AG04449 (cell line): ENCODE measurements around the gene PRDX2.
"Not testable (repeated sequence)": the region's sequence is repeated elsewhere in the genome, so short reads cannot be mapped to it uniquely, and the experiment has no call there.

Experiments used
- CTCF ChIA-PET: fragments of 350-600 bp; formaldehyde crosslinking; extraction: SDS; loops from one replicate; lab custom pipeline; 2021; ENCODE audit warnings: antibody characterized with exemption; lab: Yijun Ruan, JAX
- POLR2A ChIA-PET: fragments of 400-600, 350-600 bp; formaldehyde crosslinking; extraction: SDS; loops from one replicate; lab custom pipeline; 2020; ENCODE audit warnings: antibody characterized with exemption, inconsistent platforms; lab: Yijun Ruan, JAX
- DNase-seq: peaks from one replicate; pipeline ENCODE4 v3.0.0-alpha.2; 2010; ENCODE audit warnings: low read depth, low spot score
- H3K4me3 ChIP-seq: 2 replicates; pipeline ENCODE4 v1.5.1; 2011; ENCODE audit warnings: low read depth, mild to moderate bottlenecking, control low read depth, low read length
- TF ChIP-seq, protein P1 (sequence below): IDR thresholded peaks from one replicate; pipeline ENCODE4 v1.5.1; 2011; ENCODE audit warnings: mild to moderate bottlenecking, moderate library complexity, low read length, control low read depth, inconsistent platforms; ENCODE audit not compliant: insufficient read depth; ENCODE audit errors: missing control alignments

PRDX2 gene

DNA sequence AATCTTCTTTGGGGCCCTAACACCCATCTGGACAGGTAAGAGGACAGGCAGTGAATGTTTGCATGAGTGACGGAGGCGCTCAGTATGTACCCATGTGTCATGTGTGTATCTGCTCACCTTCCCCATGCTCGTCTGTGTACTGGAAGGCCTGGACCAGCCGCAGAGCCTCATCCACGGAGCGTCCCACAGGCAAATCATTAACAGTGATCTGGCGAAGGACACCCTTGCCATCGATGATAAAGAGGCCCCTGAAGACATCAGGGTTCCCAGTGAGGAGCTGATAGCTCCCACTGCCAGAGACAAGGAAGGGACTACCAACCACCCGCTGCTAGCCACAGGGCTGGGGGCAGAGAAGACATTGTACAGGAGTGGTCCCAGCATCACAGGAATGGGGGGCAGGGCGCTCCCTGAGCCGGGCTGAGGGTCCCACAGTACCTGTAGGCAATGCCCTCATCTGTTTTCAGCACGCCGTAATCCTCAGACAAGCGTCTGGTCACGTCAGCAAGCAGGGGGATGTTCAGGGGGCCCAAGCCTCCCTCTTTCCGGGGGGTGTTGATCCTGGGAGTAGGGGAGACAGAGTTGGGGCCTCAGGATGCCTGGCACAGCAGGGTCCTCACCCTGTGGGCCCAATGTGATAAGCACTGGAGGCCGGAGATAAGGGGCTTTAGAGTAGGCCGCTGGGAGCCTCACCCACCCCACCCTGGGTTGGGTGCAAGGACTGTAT lies 1.7 kb downstream of the PRDX2 start:
- TF ChIP-seq, protein P1, sequence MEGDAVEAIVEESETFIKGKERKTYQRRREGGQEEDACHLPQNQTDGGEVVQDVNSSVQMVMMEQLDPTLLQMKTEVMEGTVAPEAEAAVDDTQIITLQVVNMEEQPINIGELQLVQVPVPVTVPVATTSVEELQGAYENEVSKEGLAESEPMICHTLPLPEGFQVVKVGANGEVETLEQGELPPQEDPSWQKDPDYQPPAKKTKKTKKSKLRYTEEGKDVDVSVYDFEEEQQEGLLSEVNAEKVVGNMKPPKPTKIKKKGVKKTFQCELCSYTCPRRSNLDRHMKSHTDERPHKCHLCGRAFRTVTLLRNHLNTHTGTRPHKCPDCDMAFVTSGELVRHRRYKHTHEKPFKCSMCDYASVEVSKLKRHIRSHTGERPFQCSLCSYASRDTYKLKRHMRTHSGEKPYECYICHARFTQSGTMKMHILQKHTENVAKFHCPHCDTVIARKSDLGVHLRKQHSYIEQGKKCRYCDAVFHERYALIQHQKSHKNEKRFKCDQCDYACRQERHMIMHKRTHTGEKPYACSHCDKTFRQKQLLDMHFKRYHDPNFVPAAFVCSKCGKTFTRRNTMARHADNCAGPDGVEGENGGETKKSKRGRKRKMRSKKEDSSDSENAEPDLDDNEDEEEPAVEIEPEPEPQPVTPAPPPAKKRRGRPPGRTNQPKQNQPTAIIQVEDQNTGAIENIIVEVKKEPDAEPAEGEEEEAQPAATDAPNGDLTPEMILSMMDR, result no peak
- peak overlapping the region; percentile 0 for H3K4me3 ChIP-seq
- ChIA-PET POLR2A (no interaction called here), CTCF (interaction anchor here (0.7 to 18.0 kb wide), 5 partner anchors 34 to 83 kb away, joined by 3 to 1565 read pairs (median 8); partner anchors contain the start of genes BEST2 and HOOK2)
- DNase-seq, result no peak

GRCh38 chr19:12797607-12798006 lies 4.0 kb downstream of the PRDX2 start:
- CTCF ChIA-PET, result interaction anchor here (1.5 to 18.0 kb wide), 13 partner anchors 8 to 123 kb away, joined by 4 to 1565 read pairs (median 16); partner anchors contain the start of genes BEST2, HOOK2, RNASEH2A and TNPO2

GRCh38 chr19:12797141-12797587 lies 4.4 kb downstream of the PRDX2 start:
- CTCF ChIA-PET, result interaction anchor here (1.3 to 18.0 kb wide), 19 partner anchors 9 to 122 kb away, joined by 4 to 1565 read pairs (median 12); partner anchors contain the start of genes BEST2, GET3, HOOK2 and RNASEH2A
- POLR2A ChIA-PET, result interaction anchor here (1.6 kb wide), 1 partner anchor 19 kb away, joined by 3 read pairs; no protein-coding TSS in a partner anchor
- DNase-seq, result no peak
- H3K4me3 ChIP-seq, result no peak overlapping the region
- TF ChIP-seq, protein P1, result no peak

More at GRCh38 chr19:12797607-12798006, 4.0 kb downstream of the PRDX2 start:
- DNase-seq, H3K4me3 ChIP-seq: not testable (repeated sequence)
- POLR2A ChIA-PET, result interaction anchor here (1.3 to 1.6 kb wide), 2 partner anchors 19 to 31 kb away, joined by 3 read pairs; no protein-coding TSS in a partner anchor

DNA sequence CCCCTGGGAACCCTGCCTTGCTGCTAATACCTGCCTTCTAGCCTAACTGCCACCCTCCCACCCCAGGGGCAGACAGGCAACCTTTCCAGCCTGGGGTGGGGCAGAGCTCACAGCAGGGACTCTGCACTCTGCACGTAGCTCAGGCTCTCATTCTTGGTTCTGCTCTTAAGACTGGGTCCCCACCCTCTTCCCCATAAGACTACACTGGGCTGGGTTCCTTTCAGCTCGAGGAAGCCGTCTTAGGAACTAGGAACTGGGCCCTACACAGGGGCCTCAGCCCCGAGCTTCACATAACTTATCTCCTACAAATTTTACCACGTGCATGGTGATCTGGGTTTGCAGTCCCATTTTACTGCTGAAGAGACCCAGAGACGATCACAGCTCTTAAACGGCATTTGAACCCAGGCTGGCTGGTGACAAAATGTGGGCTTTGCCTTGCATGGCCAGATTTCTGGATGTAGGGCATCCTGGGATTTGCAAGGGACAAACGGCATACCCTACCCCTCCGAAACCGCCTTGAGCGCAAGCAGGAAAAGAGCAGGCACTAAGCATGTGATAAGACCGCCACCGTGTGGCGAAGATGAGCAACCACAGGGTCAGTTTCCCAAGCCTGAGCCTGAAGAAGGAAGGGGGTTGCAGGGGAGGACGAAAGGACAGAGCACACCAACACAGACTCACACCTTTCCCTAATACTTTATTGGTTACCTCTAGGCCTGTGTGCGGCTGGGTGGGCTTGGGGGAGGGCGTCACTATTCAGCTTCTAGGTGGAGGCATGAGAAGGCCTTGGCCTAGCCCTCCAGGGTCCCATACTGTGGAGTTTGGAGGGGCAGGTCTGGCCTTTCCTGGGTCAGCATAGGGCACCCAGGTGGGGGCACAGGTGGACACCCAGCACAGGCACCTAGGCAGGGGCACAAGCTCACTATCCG lies 5.2 kb downstream of the PRDX2 start:
- no peak for DNase-seq
- no peak overlapping the region for H3K4me3 ChIP-seq
- TF ChIP-seq, protein P1, result peak; percentile 92
- ChIA-PET CTCF (interaction anchor here (0.6 to 18.0 kb wide), 36 partner anchors 8 to 237 kb away, joined by 3 to 1565 read pairs (median 5); partner anchors contain the start of genes BEST2, GET3, HOOK2 and RNASEH2A), POLR2A (interaction anchor here (1.3 to 2.7 kb wide), 3 partner anchors 18 to 136 kb away, joined by 4 to 15 read pairs (median 11); no protein-coding TSS in a partner anchor)

DNA sequence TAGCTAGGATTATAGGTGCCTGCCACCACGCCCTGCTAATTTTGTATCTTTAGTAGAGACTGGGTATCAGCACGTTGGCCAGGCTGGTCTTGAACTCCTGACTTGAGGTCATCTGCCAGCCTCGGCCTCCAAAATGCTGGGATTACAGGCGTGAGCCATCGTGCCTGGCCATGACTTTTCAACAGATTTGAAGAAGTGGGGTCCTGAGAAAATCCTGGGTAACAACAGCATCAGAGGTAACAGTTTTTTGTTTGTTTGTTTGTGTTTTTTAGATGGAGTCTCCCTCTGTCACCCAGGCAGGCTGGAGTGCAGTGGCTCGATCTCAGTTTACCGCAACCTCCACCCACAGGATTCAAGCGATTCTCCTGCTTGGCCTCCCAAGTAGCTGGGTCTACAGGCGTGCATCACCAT lies 6.6 kb downstream of the PRDX2 start:
- ChIA-PET POLR2A (interaction anchor here (1.3 to 4.1 kb wide), 4 partner anchors 12 to 138 kb away, joined by 4 to 96 read pairs (median 13); no protein-coding TSS in a partner anchor), CTCF (interaction anchor here (0.6 to 18.0 kb wide), 12 partner anchors 11 to 861 kb away, joined by 3 to 1565 read pairs (median 14); partner anchors contain the start of genes BEST2, GET3, HOOK2 and RNASEH2A)
- TF ChIP-seq, protein P1, result no peak
- no peak for DNase-seq
- no peak overlapping the region for H3K4me3 ChIP-seq
